HG03175 (cell line): ENCODE results near the gene ICOSLG.
"Not testable (repeated sequence)": the region's sequence is repeated elsewhere in the genome, so short reads cannot be mapped to it uniquely, and the experiment has no call there.

Experiments used
- ATAC-seq: cut with Tn5 transposase; IDR thresholded peaks from one replicate; pipeline ENCODE4 v1.9.1; 2021; ENCODE audit warnings: mild to moderate bottlenecking, moderate library complexity; ENCODE audit not compliant: unreplicated experiment

ICOSLG gene, protein sequence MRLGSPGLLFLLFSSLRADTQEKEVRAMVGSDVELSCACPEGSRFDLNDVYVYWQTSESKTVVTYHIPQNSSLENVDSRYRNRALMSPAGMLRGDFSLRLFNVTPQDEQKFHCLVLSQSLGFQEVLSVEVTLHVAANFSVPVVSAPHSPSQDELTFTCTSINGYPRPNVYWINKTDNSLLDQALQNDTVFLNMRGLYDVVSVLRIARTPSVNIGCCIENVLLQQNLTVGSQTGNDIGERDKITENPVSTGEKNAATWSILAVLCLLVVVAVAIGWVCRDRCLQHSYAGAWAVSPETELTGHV

DNA sequence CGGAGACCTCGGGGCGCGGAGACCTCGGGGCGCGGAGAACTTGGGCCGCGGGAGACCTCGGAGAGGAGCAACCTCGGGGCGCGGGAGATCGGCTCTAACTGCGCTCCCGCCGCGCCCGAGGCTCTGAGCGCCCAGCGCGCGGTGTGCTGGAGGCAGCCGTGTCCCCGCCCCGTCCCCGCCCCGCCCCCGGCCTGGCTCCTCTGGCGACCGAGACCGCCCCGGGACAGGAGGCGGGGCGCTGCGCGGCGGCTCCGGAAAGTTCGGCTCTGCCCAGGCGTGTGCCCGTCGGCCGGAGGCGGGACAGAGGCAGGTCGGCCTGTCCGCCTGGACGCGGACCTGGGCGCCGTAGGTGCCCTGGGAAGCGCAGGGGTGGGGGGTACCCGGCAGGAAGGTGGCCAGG lies at the start of gene ICOSLG:
ICOSLG (minus strand) TSS at position 102 of the 400 bp plus-strand sequence. CDS start 126 bp downstream, outside the sequence.
- peak; percentile 51 for ATAC-seq

DNA sequence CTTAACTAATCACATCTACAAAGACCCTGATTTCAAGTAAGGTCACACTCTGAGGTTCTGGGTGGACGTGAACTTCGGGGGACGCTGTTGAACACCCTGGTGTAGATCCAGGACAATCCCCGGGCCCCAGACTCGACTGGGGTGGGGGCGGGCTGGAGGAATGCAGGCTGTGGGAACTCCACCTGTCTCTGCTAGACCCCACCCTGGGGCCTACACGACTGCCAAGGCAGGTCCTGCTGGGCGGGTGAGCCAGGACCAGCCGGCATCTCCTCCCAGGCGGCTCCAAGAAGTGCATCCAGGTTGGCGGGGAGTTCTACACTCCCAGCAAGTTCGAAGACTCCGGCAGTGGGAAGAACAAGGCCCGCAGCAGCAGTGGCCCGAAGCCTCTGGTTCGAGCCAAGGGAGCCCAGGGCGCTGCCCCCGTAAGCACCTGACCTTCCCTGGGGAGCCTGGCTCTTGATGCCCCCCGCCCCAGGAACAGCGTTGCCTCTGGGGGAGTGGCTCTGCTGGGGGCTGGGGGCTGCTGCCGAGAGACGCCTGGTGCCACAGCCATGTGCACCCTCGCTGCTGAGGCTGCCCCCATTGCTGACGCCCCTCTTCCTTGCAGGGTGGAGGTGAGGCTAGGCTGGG lies 48.8 kb upstream of the ICOSLG start:
- no peak for ATAC-seq

DNA sequence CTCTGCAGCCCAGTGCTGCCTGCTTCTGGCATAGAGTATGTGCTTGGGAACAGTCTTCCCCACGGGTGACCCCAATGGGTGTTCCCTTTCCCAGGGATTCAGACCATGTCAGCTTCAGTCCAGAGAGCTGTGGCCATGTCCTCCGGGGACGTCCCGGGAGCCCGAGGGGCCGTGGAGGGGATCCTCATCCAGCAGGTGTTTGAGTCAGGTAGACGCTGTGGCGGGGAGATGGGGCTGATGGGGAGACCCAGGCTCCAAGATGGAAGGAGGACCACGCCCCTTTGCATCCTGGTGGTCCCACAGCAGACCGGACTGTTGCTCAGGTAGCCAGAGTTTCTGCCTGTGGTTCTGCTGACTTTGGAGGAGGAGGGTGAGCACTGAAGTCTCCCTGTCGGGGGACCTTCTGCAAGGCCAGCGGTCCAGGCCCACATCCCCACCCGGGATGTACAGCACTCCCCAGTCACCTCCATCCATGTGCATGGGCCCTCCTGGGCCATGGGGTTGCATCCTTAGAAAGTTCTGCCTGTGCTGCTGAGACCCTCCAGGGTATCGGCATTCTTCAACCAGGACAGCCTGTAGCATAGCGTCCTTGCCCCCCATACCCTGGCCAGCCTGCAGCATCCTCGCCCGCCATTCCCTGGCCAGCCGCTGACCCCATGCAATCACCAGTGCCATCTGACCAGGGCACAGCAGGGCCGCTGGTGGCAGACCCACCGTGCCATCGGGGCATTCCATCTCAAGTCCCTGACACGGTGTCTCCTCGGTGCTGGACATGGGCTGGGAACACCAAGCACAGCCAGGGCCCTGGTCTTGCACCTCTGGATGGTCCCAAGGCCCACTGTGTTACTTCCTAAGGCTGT lies 47.7 kb upstream of the ICOSLG start:
- ATAC-seq, result no peak

DNA sequence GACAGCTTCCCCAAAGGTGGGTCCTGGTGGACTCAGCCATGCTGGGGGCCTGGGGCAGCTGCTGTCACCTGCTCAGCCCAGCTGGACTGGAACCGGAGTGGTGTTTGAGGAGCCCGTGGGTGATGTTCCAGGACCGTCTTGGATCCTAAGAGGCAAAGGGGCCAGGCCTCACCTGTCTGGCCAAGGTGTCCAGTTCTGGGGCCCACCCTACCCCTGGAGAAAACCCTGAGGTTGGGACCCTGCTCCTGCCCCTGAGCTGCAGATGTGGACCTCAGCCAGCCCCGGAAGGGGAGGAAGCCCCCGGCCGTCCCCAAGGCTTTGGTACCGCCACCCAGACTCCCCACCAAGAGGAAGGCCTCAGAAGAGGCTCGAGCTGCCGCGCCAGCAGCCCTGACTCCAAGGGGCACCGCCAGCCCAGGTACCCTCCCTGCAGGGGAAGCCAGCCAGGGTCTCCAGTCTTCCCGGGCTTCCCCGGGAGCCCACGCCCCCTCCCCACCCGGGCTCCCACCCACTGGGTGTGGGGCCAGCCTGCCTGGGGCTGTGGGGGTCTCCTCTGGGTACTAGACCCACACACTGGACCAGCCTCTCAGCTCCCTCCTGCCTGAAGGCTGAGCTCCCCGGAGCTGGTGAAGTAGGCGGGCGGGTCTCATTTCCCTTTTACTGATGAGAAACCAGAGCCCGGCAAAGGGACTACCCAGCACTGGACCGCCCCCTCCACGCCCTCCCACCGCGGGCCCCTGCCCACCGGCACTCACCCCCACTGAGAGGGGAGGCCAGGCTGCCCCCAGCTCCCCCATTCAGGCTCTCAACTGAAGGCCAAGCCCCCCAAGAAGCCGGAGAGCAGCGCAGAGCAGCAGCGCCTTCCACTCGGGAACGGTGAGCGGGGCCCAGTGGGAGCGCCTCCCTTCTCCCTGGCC lies 46.2 kb upstream of the ICOSLG start:
- ATAC-seq, result no peak

DNA sequence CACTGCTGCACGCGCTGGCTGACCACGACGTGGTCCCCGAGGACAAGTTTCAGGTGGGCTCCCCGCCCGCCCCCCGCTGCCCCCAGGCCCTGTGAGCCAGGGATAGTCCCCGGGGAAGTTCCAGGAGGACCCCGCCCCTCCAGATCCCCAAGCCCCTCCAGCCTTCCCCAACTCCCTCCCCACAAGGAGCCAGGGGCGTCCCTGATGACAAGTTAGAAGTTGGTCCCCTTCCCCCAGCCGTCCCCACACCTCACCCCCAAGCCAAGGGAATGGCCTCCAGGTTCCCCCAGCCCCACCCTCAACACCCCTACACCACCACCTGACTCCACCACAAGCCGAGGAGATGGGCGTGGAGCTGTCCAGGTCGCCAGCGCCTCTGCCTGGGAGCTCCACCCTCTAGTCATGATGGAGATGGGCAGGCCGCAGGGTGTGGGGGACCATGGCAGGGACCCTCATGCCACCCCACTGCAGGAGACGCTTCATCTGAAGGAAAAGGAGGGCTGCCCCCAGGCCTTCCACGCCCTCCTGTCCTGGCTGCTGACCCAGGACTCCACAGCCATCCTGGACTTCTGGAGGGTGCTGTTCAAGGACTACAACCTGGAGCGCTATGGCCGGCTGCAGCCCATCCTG lies 45.5 kb upstream of the ICOSLG start:
- ATAC-seq, result no peak

DNA sequence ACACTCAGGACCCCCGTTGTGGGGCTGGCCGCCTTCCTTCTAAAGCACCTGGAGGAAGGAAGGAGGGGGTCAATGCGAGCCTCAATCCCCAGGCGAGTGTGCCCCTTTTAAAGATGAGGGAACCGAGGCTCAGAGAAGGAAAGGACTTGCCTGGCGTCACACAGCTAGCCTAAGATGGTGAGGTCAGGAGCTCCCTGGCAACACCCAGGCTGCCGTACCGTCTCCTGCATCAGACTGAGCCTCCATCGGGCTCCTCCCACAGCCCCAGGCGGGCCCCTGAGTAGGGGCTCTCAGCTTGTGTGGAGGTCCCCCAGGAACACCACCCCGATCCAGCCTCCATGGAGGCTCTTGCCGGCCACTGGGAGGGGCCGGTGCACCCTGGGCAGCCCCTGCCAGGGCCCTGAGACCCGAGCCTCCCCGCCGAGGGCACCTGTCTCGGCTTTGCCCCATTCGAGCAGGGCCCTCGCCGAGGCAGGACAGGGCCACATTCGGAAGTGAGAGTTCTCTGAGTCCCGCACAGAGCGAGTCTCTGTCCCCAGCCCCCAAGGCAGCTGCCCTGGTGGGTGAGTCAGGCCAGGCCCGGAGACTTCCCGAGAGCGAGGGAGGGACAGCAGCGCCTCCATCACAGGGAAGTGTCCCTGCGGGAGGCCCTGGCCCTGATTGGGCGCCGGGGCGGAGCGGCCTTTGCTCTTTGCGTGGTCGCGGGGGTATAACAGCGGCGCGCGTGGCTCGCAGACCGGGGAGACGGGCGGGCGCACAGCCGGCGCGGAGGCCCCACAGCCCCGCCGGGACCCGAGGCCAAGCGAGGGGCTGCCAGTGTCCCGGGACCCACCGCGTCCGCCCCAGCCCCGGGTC lies 44.6 kb upstream of the ICOSLG start, which contains the start of gene AIRE:
AIRE (plus strand) TSS at position 739 of the 855 bp plus-strand sequence. CDS start 131 bp downstream, outside the sequence.
- no peak for ATAC-seq

DNA sequence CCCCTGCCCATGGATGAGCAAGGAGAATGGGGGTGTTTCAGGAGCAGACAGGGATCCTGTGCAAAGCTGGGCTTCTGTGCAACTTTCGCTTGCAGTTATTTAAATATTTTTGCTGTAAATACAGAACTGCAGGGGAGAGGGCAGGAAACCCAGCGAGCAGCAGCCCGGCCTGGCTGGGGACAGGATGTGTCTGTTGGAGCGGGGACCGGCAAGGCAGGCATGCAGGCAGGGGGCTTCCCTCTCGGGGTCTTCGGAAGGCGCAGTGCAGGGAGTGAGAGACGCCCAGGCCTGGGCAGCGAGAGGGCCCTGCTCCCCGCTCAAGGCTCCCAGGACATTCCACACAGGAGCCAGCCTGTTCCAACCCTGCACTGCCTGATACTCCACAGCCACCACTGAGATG lies 43.2 kb upstream of the ICOSLG start:
- ATAC-seq, result no peak

DNA sequence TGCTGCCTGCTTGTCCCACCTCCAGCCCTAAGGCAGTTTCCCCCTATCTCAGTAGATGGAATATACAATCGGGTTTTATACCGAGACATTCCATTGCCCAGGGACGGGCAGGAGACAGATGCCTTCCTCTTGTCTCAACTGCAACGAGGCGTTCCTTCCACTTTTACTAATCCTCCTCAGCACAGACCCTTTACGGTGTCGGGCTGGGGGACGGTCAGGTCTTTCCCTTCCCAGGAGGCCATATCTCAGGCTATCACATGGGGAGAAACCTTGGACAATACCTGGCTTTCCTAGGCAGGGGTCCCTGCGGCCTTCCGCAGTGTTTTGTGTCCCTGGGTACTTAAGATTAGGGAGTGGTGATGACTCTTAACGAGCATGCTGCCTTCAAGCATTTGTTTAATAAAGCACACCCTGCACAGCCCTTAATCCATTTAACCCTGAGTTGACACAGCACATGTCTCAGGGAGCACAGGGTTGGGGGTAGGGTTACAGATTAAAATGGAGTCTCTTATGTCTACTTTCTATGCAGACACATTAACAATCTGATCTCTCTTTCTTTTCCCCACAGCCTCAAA lies 42.6 kb upstream of the ICOSLG start:
- ATAC-seq, result not testable (repeated sequence)

DNA sequence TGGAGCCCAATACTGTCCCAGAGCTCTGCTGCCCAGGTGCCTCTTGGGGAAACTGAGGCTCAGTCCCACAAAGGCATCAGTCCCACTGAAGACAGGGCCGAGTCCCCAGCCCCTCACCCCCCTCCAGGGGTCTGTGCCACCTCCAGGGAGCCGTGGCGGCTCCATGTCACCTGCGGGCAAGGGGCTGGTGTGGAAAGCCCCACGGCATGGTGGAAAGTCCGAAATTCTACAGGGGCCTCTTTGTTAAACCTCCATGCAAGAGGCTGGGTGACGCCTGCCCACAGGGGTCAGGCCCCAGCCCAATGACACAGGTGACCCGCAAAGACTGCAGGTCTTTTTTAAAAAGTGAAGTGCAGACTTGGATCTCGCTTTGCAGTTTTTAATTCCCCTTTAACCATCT lies 41.6 kb upstream of the ICOSLG start:
- ATAC-seq, result no peak

DNA sequence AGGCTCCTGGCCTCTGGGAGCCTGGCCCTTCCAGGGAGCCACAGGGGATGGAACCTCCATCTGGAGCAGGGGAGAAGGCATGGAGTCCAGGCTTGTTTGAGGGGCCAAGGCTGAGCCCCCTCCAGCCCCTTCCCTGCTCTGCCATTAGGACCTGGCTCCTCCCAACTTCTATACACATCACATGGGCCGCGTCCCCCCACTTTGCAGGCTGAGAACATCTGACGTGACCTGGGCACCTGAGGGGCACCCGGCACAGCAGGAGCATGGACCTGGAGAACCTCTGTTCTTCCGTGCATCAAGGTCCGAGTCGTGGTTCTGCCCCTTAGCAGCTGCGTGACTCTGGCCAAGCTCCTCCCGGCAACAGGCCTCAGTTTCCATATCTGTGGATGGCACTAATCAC lies 41.1 kb upstream of the ICOSLG start:
- ATAC-seq, result no peak

DNA sequence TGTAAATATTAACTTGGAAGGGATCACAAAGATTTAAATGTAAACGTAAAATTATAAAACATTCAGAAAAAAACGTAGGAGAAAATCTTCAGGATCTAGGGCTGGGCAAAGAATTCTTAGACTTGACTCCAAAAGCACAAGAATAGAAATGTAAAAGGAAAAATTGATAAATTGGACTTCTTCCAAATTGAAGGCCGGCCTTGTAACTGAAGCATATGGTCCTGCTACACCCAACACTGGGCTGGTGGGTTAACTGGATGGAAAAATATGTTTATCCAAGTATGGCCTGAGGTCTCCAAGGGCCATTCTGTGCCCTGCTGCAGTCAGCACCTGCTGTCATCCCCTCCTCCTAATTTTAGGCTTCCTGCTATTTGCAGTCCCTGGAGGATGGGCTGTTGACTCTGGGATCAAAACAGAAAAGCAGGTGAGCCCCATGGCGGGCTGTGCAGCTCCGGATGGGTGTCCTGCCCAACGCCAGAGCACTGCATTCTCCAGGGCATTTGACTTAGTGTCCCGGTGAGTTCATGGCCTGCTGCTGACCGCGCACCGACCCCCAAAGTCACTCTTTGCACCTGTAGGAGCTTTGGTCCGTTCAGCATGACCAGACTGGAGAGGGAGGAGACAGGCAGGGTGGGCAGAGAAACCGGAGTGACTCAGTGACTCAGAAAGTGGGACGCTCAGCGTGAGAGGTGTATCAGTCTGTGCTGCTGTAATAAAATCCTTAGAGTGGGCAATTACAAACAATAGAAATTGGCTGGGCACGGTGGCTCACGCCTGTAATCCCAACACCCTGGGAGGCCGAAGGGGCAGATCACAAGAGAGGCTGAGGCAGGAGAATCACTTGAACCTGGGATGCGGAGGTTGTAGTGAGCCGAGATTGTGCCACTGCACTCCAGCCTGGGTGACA lies 38.9 kb upstream of the ICOSLG start:
- ATAC-seq, result no peak

DNA sequence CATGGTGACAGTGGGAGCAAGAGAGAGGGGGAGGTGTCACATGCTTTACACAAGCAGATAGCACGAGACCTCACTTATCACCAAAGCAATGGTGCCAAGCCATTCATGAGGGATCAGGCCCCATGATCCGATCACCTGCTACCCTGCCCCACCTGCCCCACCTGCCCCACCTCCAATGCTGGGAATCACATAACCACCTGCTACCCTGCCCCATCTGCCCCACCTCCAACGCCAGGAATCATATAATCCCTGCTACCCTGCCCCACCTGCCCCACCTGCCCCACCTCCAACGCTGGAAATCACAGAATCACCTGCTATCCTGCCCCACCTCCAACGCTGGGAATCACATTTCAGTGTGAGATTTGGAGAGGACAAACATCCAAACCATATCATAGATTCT lies 34.3 kb upstream of the ICOSLG start:
- ATAC-seq, result no peak

DNA sequence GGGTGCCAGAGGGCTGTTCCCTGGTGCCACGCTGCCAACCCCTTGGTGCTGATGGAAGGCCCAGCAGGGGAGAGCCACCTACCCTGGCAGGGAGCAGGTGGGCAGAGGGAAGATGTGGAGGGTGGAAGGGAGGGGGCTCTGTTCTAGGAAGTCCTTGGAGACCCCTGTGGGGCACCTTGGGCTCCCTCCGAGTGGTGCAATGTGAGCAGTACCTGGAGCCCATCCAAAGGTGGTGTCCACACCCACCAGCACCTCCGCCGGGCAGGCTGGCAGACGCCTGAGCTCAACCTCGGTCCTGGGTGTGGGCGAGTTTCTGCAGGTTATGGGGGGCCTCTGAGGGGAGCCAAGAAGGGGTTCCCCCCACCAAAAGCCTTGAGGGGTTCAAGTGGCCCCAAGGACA lies 32.3 kb upstream of the ICOSLG start:
- no peak for ATAC-seq

DNA sequence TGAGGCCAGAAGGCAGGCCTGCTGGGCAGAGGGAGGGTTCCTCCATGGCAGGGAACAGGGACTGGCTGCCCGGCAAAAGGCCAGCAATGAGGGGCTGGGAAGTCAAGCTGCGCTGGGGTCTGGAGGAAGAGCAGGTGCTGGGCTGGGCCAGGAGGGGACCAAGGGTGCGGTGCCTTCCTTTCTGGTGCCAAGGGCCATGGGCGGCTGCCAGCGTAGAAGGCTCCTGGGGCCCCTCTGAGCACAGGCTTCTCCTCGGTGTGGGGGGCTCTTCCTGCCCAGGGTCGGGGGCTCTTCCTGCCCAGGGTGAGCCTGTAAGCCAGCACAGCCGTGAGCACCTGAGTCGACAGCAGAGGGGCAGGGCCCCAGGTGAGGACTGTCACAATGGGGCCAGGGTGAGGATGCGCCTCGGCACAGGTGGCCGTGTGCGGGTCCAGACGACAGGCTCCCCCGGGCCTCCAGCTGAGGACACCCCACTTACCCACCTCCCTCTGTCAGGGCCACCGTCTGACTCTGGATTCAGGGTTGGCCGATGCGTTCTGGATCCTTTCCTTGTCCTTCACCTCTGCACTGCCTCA lies 31.6 kb upstream of the ICOSLG start:
- no peak for ATAC-seq

DNA sequence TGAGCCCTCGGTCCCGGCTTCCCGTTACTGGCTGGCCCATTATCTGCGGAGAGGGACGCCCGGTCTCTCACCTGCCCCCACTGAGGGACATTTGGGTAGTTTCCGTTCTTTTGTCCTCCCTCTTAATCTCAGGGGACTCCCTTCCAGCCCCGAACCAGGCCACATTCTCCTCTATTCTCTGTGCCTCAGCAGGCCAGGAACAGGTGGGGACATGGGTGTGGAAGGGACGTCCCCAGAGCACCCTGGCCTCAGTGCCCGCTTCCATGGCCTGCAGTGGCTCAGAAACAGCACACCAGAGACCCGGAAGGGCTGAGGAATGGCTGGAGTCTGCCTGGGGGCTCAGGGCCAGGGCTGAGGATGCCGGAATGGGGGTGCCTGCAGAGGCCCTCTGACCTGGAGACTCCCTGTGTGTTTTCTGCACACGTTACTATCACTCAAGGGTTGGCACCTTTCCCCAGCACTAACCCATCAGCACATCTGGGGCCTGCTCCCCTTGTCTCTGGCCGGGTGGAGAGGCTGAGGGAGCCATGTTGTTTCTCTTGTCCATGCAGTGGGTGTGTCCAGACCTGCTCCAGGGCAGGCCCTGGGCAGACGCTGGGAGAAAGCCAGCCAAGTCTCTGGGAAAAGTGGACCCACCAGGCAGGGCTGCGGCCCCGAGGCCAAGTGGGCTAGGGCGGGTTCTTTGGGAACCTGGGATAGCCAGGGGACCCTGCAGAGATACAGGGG lies 31.0 kb upstream of the ICOSLG start:
- ATAC-seq, result no peak

DNA sequence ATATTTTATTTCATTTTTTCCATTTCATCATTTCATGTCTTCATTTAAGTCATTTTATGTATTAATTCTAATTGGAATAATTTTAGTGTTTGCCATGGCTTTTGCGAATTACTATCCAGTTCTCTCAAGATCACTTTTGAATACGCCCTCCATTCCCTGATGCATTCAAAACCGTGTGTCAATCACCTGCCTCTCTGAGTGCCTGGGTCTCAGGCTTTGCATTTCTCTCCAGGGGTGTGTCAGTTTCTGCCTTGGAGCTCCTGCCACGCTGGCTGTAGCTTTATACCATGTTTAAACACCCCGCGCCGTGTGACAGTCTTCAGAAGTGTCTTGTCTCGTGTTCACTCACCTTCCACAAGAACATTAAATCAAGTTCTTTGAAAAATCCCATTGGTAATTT lies 28.3 kb upstream of the ICOSLG start:
- no peak for ATAC-seq

DNA sequence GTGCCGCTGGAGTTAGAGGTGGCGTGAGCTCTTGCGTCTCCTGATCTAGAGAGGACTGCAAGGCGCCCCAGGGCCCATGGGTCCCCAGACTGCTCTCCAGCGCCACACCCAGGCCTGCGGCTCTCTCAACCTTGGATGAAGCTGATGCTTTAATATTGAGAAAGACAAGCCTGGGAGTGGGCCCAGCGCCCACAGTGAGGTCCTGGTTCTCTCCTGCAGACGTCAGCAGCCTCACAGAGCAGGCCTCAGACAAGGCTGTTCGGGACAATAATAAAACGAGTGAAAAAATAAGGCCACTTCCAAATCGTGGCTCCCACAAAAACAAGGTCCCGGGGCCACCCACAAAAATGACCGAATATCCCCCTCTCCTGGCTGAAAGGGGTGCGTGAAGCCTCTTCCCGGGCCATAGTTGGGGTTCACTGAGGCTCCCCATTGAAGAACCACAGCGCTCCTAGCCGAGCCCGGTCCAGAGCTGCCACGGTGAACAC lies 27.0 kb upstream of the ICOSLG start:
- no peak for ATAC-seq
